Left kidney (tissue), 1 donor: ENCODE measurements around the gene YIPF1. TPM values are rescaled to one million over a fixed set of nuclear protein-coding genes. Genes with fewer than 3 reads are reported as not detected.

Experiments used
- polyA plus RNA-seq: library from polyadenylated mRNA; unstranded; fragments of 120-200 nt; gene quantifications from one replicate; pipeline ENCODE4 v1.2.1, GENCODE V29; 2013; ENCODE audit not compliant: insufficient read length

YIPF1 gene
- polyA plus RNA-seq, 1 donor: 37.7 TPM

Other genes with a start within 250 kb of the YIPF1 start
- gene GLIS1, start 150.6 kb downstream of the YIPF1 start, polyA plus RNA-seq: 2.5 TPM
- 38.9 TPM for gene NDC1, start 51.5 kb downstream of the YIPF1 start, polyA plus RNA-seq
- gene DIO1, start 4.4 kb upstream of the YIPF1 start, polyA plus RNA-seq: 7.6 TPM
- gene IFT25, start 55.9 kb upstream of the YIPF1 start, polyA plus RNA-seq: 68.2 TPM
- gene LRRC42, start 56.6 kb upstream of the YIPF1 start, polyA plus RNA-seq: 44.1 TPM
- not detected for gene LDLRAD1, start 128.4 kb upstream of the YIPF1 start, polyA plus RNA-seq
- 357 TPM for gene TMEM59, start 163.4 kb upstream of the YIPF1 start, polyA plus RNA-seq
- gene TCEANC2, start 163.8 kb upstream of the YIPF1 start, polyA plus RNA-seq: 9.4 TPM